Measurements from ENCODE around the gene ARX. TPM values are rescaled to one million over a fixed set of nuclear protein-coding genes. Genes with fewer than 3 reads are reported as not detected.

Gene ARX
- total RNA-seq, 1 experiment from 2014 or later = 0.22 TPM

GRCh38 chrX:24987731-24988130, 28.0 kb downstream of the ARX start:
- ChIA-PET CTCF (no interaction called here), RAD21 (ENCODE audit: low non-redundant PET in 1 of 2, low total read pairs in 2 of 2, uncharacterized antibody in 2 of 2, unreplicated experiment in 2 of 2) (no interaction called here), POLR2A (no interaction called here)
- Histone ChIP-seq H3K4me2 (ENCODE audit: low read length) (no peak overlapping the region), H3K9ac (ENCODE audit: low read length) (no peak overlapping the region), H3K27me3 (ENCODE audit: insufficient read depth, low read length) (no peaks in the 10 kb centered on the region), H3K9me3 (ENCODE audit: control insufficient read depth in 1 of 2, insufficient read depth in 1 of 2, low read depth in 1 of 2, low read length in 2 of 2) (no peaks in the 10 kb centered on the region), H3K4me1 (ENCODE audit: control insufficient read depth in 1 of 2, insufficient read depth in 2 of 2, low read length in 2 of 2) (no peaks in the 10 kb centered on the region), H2AFZ (ENCODE audit: low read depth, low read length, poor library complexity, severe bottlenecking) (no peak overlapping the region), H3K27ac (ENCODE audit: low read depth, low read length) (no peak overlapping the region), H4K20me1 (ENCODE audit: insufficient read depth) (no peaks in the 10 kb centered on the region), H3K79me2 (ENCODE audit: insufficient read depth, low read length) (no peaks in the 10 kb centered on the region), H3K36me3 (ENCODE audit: control insufficient read depth in 1 of 2, insufficient read depth in 2 of 2, low read length in 2 of 2) (no peaks in the 10 kb centered on the region), H3K9me2 (ENCODE audit: insufficient read depth) (no peaks in the 10 kb centered on the region), H3K4me3 (replicated peaks in 1 of 2; ENCODE audit: low read depth in 1 of 2, low read length in 2 of 2) (no peak overlapping the region)
- no peak for DNase-seq (ENCODE audit: low read depth, low spot score)
- BruUV-seq (replicated peaks) = no TSS peak
- no peak for ATAC-seq
- TF ChIP-seq RAD21 (IDR thresholded peaks at IDR 0.05; ENCODE audit: low read depth) = no peak
- intact Hi-C loops (cut with micrococcal nuclease) = no loop called here

GRCh38 chrX:24985120-24985519, 30.6 kb downstream of the ARX start:
- CTCF ChIA-PET = no interaction called here

More at GRCh38 chrX:24985120-24985519, 30.6 kb downstream of the ARX start:
- H3K27ac ChIP-seq (ENCODE audit: low read depth, low read length) = no peak overlapping the region
- H2AFZ ChIP-seq (ENCODE audit: low read depth, low read length, poor library complexity, severe bottlenecking) = no peak overlapping the region
- TF ChIP-seq CBX3 (IDR thresholded peaks at IDR 0.05; ENCODE audit: low read depth) (no peak), ELF1 (IDR thresholded peaks at IDR 0.05; ENCODE audit: borderline replicate concordance, low read depth) (no peak), REST (IDR thresholded peaks at IDR 0.05; ENCODE audit: low read depth) (no peak), POLR2AphosphoS5 (IDR thresholded peaks at IDR 0.05; ENCODE audit: low read depth, low read length) (no peak), EZH2 (IDR thresholded peaks at IDR 0.05) (no peak), ATF3 (IDR thresholded peaks at IDR 0.05) (no peak), SP1 (IDR thresholded peaks at IDR 0.05; ENCODE audit: low read depth) (no peak), SIN3A (IDR thresholded peaks at IDR 0.05; ENCODE audit: low read depth) (no peak)
- H3K9me3 ChIP-seq (ENCODE audit: control insufficient read depth in 1 of 2, insufficient read depth in 1 of 2, low read depth in 1 of 2, low read length in 2 of 2) = no peaks in the 10 kb centered on the region
- BruUV-seq (replicated peaks) = no TSS peak
- H3K4me1 ChIP-seq (ENCODE audit: control insufficient read depth in 1 of 2, insufficient read depth in 2 of 2, low read length in 2 of 2) = no peaks in the 10 kb centered on the region
- DNase-seq (ENCODE audit: low read depth, low spot score) (no peak), ATAC-seq (no peak)
- intact Hi-C loops (cut with micrococcal nuclease) = no loop called here
- H3K27me3 ChIP-seq (ENCODE audit: insufficient read depth, low read length) = no peaks in the 10 kb centered on the region
- no peaks in the 10 kb centered on the region for H3K36me3 ChIP-seq (ENCODE audit: control insufficient read depth in 1 of 2, insufficient read depth in 2 of 2, low read length in 2 of 2)
- no peak overlapping the region for H3K9ac ChIP-seq (ENCODE audit: low read length)
- RAD21 ChIA-PET (ENCODE audit: low non-redundant PET in 1 of 2, low total read pairs in 2 of 2, uncharacterized antibody in 2 of 2, unreplicated experiment in 2 of 2) = no interaction called here
- POLR2A ChIA-PET = no interaction called here
- no peaks in the 10 kb centered on the region for H3K79me2 ChIP-seq (ENCODE audit: insufficient read depth, low read length)
- H3K9me2 ChIP-seq (ENCODE audit: insufficient read depth) = no peaks in the 10 kb centered on the region
- H4K20me1 ChIP-seq (ENCODE audit: insufficient read depth) = no peaks in the 10 kb centered on the region
- H3K4me2 ChIP-seq (ENCODE audit: low read length) = no peak overlapping the region
- no peak overlapping the region for H3K4me3 ChIP-seq (replicated peaks in 1 of 2; ENCODE audit: low read depth in 1 of 2, low read length in 2 of 2)

All from HCT116 (cell line).